Measurements from ENCODE around the gene ABRACL. TPM values are rescaled to one million over a fixed set of nuclear protein-coding genes. Genes with fewer than 3 reads are reported as not detected.
"Not testable (repeated sequence)": the region's sequence is repeated elsewhere in the genome, so short reads cannot be mapped to it uniquely, and the experiment has no call there.

ABRACL gene
- total and polyA plus RNA-seq, 2 experiments from 2014 or later = 81.8 to 110 TPM

- 96% methylated on average over 3 of the region's 3 CpGs for WGBS (ENCODE audit: low lambda C conversion rate, missing lambda C conversion rate)
- Histone ChIP-seq H3K4me1 (ENCODE audit: insufficient read depth) (no peaks in the 10 kb centered on the region), H3K4me3 (no peak overlapping the region), H3K27me3 (no peaks in the 10 kb centered on the region), H3K27ac (no peak overlapping the region), H3K36me3 (replicated peaks; ENCODE audit: insufficient read depth, low read depth) (no peaks in the 10 kb centered on the region), H3K4me2 (no peak overlapping the region), H2AFZ (no peak overlapping the region), H3K9me3 (ENCODE audit: low read depth) (no peaks in the 10 kb centered on the region), H3K79me2 (no peaks in the 10 kb centered on the region), H3K9me2 (replicated peaks; ENCODE audit: insufficient read depth) (no peaks in the 10 kb centered on the region), H4K20me1 (ENCODE audit: insufficient read depth, poor library complexity, severe bottlenecking) (no peaks in the 10 kb centered on the region)
- no peak for DNase-seq (ENCODE audit: low spot score)
- TF ChIP-seq EZH2 (IDR thresholded peaks at IDR 0.05; ENCODE audit: borderline replicate concordance) (no peak), CTCF (IDR thresholded peaks at IDR 0.05; ENCODE audit: poor library complexity) (no peak), EZH2phosphoT487 (IDR thresholded peaks at IDR 0.05; ENCODE audit: low read depth, severe bottlenecking, unreplicated experiment) (no peak)
Observed at GRCh38 chr6:139044250-139044649, 15.7 kb downstream of the ABRACL start.

- no peak for DNase-seq (ENCODE audit: low spot score)
- H3K79me2 ChIP-seq = no peaks in the 10 kb centered on the region
- no peaks in the 10 kb centered on the region for H3K9me2 ChIP-seq (replicated peaks; ENCODE audit: insufficient read depth)
- no peak overlapping the region for H3K27ac ChIP-seq
- no peak overlapping the region for H2AFZ ChIP-seq
- no peaks in the 10 kb centered on the region for H3K4me1 ChIP-seq (ENCODE audit: insufficient read depth)
- no peak overlapping the region for H3K4me3 ChIP-seq
- WGBS (ENCODE audit: low lambda C conversion rate, missing lambda C conversion rate) = 81% methylated on average over 3 of the region's 3 CpGs
- H4K20me1 ChIP-seq (ENCODE audit: insufficient read depth, poor library complexity, severe bottlenecking) = no peaks in the 10 kb centered on the region
- no peaks in the 10 kb centered on the region for H3K27me3 ChIP-seq
- no peak for TF ChIP-seq EZH2 (IDR thresholded peaks at IDR 0.05; ENCODE audit: borderline replicate concordance)
- no peak for TF ChIP-seq EZH2phosphoT487 (IDR thresholded peaks at IDR 0.05; ENCODE audit: low read depth, severe bottlenecking, unreplicated experiment)
- no peak for TF ChIP-seq CTCF (IDR thresholded peaks at IDR 0.05; ENCODE audit: poor library complexity)
- no peaks in the 10 kb centered on the region for H3K36me3 ChIP-seq (replicated peaks; ENCODE audit: insufficient read depth, low read depth)
- H3K4me2 ChIP-seq = no peak overlapping the region
- H3K9me3 ChIP-seq (ENCODE audit: low read depth) = no peaks in the 10 kb centered on the region
Observed at GRCh38 chr6:139047677-139048076, 19.1 kb downstream of the ABRACL start.

- H3K9me3 ChIP-seq (ENCODE audit: low read depth); H3K4me1 ChIP-seq (ENCODE audit: insufficient read depth); H3K9me2 ChIP-seq (replicated peaks; ENCODE audit: insufficient read depth); H3K36me3 ChIP-seq (replicated peaks; ENCODE audit: insufficient read depth, low read depth); H3K27ac ChIP-seq; DNase-seq (ENCODE audit: low spot score); H4K20me1 ChIP-seq (ENCODE audit: insufficient read depth, poor library complexity, severe bottlenecking); H2AFZ ChIP-seq; H3K79me2 ChIP-seq; H3K27me3 ChIP-seq; H3K4me2 ChIP-seq; H3K4me3 ChIP-seq: not testable (repeated sequence)
- 93% methylated on average over 4 of the region's 4 CpGs for WGBS (ENCODE audit: low lambda C conversion rate, missing lambda C conversion rate)
Observed at GRCh38 chr6:139048912-139049311, 20.4 kb downstream of the ABRACL start.

- not testable (repeated sequence) for H3K79me2 ChIP-seq; H3K4me3 ChIP-seq; H3K4me2 ChIP-seq; H3K27ac ChIP-seq; H3K36me3 ChIP-seq (replicated peaks; ENCODE audit: insufficient read depth, low read depth); H3K27me3 ChIP-seq; H4K20me1 ChIP-seq (ENCODE audit: insufficient read depth, poor library complexity, severe bottlenecking); DNase-seq (ENCODE audit: low spot score); H3K9me2 ChIP-seq (replicated peaks; ENCODE audit: insufficient read depth); H3K4me1 ChIP-seq (ENCODE audit: insufficient read depth); H3K9me3 ChIP-seq (ENCODE audit: low read depth); H2AFZ ChIP-seq
- WGBS (ENCODE audit: low lambda C conversion rate, missing lambda C conversion rate) = 90% methylated on average over 5 of the region's 5 CpGs
Observed at GRCh38 chr6:139050131-139050769, 21.7 kb downstream of the ABRACL start.
